Dermis blood vessel endothelial cell (primary cell): ENCODE measurements around the gene MLLT3. TPM values are rescaled to one million over a fixed set of nuclear protein-coding genes. Genes with fewer than 3 reads are reported as not detected.

ENCODE experiments used
- DNase-seq: peaks from one replicate; pipeline ENCODE4 v3.0.0; 2010
- total RNA-seq: library from RNA; depleted of rRNA; stranded (reverse); fragments of >200 nt; gene quantifications from 2 replicates; pipeline ENCODE4 v1.2.3, GENCODE V29; 2014

The MLLT3 gene
- total RNA-seq, 1 donor from 2014 or later: 7.3 TPM

DNA sequence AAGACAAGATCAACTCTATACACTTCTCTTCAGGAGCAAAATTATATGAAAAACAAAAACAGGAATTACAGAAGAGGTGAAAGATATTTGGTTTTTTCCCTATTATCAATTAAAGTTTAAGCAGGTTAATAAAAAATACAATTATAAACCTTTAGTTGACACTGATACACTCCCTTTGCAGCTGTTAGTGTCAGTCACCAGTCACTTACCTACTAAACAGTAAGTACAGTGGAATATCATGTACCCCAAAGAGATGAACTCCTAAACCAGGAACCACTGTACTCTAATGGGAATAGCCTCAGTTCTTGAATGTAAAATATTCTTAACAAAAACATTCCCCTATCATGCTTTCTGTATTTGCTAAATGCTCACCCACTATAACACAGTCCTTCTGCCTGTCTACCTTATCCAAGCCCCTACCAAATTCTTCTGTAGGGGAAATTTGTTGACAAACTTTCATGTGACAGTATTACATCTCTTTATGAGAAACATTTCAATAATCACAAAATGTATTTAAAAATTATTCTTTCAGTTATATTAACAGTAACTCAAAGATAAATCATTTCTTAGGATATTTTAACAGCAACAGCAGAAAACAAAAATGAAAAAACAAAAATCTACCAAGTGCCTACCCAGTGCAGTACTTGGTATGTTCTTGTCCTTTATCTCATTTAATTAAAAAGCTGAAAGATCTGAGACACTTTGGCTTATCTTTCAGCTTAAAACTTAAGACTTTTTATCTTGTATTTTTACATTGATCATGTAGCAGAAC is 212.8 kb downstream of the MLLT3 start:
- DNase-seq: no peak

DNA sequence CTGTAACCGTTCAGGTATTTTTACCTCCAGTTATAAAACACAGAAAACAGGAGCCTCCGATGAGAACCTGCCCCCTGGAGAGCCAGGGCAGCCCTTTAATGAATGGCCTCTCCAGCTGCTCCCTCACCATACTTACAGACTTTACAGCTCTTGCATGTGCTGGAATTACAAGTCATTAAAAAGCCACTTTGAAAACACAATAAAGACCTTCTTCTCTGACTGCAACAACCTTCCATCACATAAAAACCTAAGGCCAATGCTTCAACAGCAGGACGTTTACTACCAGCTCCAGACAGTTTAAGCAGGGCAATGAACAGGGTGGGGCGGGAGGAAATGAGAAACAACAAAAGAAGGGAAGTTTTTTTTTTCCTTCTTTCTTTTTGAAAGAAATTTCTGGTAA is 213.8 kb downstream of the MLLT3 start:
- DNase-seq: no peak

DNA sequence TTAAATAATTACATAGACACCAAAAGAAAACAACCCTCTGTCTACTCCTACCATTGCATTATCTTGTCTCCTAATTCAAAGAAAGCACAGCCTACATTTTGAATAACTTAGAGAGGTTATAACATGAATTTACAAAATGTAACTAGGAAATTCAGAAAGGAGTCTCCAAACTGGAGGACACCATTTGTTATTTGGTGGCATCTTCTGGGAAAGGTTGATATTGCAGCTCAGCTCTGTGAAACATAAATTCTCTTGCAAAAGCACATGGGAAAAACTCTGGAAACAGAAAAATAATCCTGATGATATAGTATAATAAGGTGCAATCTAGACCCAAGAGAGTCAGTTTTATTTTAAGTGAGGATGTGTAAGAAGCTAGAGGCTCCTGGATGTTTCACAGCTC is 215.3 kb downstream of the MLLT3 start:
- DNase-seq: no peak

DNA sequence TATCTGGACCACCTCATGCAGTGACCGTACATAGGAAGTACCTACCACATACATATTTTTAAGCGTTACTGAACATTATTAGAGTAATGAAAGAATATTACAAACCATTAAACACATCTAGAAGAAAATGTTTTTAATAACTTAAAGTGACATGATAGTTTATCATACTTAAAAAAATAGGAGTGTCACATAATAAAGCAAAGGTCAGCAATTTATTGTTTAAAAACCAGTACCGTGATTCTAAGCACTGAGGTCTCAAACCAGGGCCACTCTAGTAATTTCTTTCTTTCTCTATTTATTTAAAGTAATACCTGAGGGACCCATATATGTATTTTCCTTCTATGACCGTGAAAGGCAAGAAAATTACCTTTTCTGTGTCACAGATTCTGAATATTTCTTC is 216.0 kb downstream of the MLLT3 start:
- DNase-seq: no peak

DNA sequence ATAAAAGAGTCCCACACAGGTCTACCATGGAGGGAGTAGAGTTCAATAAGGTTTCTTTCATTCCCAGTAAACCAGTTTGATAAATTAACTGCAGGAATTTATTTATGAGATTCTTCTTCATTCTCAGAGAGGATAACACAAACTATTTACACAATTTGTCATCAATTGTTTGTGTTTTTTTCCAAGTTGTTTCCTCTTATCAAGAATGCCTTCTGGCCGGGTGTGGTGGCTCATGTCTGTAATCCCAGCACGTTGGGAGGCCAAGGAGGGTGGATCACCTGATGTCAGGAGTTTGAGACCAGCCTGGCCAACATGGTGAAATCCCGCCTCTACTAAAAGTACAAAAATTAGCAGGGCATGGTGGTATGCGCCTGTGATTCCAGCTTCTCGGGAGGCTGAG is 216.7 kb downstream of the MLLT3 start:
- DNase-seq: no peak

DNA sequence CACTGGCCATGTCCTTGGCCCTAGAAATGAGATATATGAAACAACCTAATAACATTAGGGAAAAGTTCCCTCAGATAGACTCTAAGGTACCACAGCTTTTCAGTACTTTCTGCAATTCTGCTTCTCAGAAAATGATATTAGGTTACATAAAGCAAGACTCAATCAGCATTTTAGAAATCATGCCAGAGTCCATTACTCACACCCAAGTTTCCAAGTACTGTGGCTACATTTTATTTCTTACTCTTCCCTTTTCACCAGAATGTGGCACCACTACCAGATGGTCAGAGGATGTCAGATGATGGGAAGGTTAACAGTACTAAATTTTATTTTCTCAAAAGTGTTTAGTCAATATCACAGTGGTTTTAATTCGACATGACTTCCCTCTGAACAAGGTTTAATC is 217.2 kb downstream of the MLLT3 start:
- DNase-seq: no peak

DNA sequence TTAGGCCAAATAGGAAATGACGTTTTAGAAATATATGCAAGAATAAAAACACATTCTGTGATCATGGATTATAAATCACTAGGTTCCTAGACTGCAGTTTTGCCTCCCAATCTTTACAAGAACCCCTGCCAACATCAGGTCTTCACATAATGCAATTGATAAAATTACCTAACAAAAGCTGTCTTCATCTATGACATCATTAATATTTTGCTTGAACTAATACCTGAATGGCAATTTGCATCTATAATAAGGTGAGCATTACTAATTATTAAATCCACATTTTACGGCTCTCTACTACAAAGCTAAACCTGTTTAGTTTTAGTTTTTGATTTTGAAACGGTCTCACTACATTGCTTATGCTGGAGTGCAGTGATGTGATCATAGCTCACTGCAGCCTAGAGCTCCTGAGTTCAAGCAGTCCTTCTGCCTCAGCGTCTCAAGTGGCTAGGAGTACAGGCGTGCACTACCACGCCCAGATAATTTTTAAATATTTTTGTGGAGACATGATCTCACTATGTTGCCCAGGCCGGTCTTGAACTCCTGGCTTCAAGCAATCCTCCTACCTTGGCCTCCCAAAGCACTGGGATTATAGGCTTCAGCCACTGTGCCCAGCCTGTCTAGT is 218.0 kb downstream of the MLLT3 start:
- no peak for DNase-seq

DNA sequence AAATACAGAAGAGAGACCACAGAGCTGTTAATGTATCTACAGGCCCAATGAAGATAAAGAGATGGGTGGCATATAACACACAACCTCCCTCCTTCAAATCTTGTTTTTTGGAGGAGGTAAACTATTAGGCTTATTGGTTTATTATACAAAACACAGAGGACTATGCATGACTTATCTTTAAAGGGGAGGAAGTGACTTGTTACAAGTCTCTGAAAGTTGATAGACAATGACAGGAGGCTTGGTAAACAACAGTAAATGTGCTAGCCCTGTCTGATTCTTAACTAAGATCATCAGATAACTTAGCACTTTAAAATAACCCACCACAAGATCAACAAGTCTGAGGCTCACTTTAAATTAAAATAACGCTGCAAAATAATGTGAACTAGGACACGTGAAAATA is 219.0 kb downstream of the MLLT3 start:
- DNase-seq: no peak

DNA sequence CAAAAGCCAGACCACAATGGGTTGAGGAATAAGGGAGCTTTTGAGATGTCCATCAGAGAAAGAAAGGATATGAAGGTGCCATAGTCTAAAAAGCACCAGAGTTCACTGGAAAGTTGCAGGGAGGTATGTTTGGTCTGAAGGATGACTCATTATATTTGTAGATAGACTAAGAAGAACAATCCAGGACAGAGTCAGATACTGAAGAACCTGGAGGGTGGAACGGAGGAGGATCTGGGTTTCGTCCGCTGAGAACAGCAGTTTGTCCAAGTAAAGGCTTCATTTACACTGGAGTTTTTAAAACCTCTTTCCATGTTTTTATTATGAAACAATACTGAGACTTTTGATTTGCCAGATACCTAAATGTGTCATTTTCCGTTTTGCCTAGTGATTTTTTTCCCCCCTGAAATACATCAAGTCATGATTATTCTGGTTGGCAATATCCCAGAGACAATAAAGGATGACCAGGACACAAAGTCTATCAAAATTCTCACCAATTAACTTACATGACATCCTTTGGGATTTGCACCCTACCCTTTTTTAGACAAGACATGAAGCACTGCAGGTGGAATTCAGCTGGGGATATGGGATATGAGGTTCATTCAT is 219.9 kb downstream of the MLLT3 start:
- peak; percentile 8 for DNase-seq

DNA sequence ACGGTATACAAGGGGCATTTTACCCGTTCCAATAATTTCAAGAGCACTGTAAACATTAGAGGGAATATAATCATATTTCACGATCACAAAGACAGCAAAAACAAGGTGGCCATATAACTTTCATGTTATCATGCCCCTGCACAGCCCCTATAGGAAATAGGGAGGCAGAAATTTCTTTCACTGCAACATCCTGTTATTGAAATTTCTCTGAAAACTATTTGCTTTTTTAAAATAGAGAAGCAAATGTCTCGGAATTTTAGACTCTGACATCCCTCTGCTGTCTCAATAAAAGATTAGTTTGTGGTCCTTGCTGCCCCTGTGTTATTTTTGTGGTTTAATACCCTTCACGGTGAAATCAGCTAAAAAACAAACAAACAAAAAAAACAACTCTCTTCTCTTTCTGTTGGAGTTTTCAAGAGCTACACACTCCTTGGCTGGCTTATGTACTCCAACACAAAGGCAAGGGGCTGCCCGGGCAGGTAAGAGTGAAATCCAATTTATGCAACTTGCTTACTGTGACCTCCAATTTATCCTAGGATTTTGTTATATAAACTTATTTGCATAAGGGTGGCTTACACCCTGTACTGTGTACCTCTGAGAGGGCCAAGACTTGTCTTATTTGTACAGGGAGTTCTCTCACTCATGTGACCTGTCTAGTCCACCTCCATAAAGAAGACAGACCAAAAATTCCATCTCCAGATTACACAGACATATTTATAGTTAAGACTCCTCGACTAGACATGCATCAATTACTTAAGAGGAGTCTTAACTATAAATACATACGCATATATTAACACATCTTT is 223.6 kb downstream of the MLLT3 start:
- DNase-seq: no peak

DNA sequence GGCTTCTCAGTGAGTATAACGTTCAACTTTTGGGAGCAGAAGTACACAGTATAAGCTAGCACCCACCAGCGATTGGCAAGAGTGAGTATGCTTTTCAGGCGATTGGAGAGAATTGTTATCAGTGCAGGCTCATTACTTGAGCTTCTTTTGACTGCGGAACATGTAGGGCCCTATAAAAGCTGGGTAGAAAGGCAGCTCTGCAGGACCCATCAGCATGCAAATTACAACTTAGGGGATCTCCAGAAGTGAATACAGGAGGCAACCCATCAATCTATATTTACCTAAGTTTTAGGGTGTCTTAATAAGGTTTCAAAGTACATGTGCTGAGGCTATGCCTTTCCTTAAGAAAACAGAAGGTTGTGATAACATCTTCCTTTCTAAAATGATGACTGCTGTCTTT is 225.0 kb downstream of the MLLT3 start:
- DNase-seq: no peak

DNA sequence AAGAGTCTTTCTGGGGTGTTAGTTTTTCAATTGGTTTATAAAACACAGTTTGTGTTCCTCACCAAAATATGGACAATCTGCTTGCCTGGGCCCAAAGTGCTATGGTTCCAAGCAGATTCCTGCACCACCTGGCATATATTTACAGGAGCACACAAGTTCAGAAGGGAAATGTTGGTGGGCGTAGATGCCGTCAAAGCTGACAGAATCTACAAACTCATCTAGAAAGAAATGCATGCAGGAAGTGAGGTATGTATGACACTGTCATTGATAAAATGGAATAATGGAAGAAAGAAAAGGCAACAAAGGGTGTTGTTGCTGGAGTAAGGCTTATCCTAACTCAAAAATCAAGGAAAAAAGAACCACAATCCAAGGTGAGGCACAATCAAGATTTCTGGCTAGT is 225.8 kb downstream of the MLLT3 start:
- DNase-seq: no peak

DNA sequence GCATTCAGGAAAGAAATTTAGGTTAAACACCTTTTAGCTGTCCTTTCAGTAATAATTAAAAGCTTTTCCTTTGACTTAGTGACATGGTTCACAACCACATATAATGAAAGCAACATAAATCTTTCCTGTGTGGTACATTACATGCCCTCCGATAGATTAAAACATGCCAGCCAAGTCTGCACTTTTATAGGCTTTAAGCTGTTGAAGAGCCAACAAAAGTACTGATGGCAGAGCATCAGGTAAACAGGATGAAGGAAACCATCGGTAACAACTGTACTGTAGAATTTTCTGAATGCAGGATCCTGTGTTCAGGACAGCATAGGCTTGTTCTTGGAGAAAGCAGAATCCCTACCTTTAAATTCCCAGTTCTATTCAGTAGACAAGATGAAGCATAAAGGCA is 226.6 kb downstream of the MLLT3 start:
- DNase-seq: no peak

DNA sequence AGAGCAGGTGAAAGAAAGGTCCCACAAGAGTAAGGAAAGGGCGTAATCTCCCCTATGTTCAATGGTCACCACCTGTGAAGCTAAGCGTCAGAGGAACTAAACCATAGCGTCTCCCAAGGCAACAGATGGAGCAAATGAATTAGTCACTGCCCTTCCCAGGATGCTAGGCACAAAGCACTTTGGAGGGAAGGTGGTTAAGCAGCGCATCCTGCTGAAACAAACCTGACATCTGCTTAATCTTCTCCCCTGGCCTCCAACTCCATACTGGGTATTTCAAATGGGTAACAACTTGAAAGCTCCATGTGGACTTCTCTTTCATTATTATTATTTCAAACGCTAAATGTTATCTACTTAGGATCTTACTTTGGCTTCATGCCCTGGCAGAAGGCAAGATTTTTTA is 227.3 kb downstream of the MLLT3 start:
- no peak for DNase-seq

DNA sequence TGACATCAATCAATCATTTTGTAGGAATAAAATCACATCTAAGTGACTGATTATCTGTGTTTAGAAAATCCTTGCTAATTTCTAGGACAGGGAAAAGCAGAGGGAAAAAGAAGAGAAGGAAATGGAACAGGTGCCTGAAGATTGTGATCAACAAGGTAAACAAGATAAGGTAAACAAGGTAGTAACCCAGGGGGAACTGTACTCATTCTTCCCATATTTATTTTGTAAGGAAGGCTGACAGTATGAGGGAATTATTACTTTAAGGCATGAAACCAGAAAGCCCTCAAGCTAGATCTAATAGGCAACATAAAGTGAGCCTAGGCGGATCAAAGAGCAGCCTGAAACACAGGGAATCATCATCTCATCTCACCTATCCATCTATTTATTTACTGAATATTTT is 231.1 kb downstream of the MLLT3 start:
- no peak for DNase-seq

DNA sequence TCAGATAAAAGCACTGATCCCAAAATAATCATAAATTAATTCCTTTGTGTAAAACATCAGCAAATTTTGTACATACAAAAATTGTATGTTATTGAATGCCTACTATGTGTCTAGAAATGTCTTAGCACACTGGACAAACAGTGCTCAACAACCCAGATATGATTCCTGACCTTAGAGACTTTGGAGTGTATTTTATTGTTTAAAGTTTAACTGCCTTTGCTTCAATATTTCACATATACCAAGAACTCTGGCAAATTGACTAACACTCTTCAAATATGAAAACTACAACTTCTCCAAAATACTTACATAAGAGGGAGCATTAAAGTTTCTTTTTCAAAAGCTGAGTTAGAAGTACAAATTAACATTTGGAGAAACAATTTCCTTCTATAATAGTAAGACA is 231.9 kb downstream of the MLLT3 start:
- no peak for DNase-seq

DNA sequence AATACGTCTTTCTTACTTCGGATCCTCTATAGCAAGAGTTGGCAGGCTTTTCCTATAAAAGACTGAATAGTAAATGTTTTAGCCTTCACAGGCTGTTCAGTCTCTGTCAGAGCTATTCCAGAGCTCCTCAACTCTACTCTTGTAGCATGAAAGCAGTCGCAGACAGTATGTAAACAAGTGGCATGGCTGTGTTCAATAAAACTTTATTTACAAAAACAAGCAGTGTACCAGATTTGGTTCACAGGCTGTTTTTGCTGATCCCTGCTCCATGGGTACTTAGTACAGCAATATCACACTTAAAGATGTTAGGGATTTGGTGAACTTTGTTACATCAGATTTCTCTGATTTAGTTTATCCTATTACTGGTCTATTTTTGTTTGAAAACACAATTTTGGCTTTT is 235.2 kb downstream of the MLLT3 start:
- DNase-seq: no peak

DNA sequence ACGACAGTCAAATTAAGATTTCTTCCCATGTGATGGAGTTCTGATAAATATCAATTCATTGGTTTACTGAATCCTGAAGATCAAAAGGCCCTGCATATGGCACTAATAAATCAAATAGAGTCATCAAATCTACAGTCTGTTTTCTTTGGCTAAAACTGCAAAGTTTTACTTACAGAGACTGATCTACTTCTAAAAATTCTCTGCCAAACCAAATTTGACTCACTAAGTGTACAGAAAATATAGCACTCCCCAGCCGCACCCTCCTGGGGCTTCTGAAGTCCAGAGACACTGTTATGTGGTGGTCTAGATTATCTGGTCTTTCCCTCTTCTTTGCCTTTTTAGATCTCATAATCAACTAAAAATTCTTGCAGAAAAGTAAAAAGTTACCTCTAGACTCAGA is 237.7 kb downstream of the MLLT3 start:
- no peak for DNase-seq

DNA sequence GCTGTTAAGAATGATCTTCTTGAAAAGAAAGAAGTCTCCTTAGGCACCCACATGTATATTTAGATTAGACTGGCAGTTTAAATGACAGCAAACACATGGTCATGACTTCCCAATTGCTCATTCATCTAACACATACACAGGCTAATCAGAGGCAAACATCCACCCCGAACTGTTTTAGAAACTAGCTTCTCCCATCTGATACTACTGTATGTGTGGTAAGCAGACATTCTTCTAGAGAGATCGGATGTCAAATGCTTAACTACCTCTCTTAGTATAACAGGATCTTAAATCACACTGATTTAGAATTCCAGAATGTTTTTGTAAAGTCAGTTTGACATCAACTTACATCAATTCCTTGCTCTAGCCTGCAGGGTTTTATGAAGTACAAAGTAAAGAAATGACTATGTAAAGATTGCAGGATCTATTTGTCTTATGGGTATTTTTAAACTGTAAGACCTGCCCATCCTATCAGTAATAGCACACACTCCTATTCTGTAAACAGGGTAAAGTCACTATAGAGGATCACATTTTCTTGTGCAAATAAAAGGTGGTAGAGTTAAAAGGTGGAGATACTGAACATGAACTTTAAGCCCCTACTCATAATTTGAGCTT is 239.7 kb downstream of the MLLT3 start:
- DNase-seq: no peak

DNA sequence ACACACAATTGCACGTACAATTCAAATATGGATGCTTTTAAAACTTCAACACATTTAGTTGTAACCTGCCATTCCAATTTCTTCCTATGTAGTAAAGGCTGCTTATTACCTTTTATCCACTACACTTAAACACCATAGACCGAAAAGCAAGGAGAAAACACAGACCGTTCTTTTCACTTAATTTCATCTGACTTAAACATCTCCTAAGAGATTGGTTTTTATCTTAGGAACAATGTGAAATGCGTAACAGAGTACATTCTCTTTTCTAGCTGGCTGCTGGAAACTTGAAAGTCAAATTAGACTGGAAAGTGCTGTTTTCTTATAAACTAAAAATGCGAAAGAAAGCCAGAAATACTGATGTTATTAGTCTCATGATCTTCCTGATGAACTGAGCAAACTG is 241.8 kb downstream of the MLLT3 start:
- DNase-seq: no peak

DNA sequence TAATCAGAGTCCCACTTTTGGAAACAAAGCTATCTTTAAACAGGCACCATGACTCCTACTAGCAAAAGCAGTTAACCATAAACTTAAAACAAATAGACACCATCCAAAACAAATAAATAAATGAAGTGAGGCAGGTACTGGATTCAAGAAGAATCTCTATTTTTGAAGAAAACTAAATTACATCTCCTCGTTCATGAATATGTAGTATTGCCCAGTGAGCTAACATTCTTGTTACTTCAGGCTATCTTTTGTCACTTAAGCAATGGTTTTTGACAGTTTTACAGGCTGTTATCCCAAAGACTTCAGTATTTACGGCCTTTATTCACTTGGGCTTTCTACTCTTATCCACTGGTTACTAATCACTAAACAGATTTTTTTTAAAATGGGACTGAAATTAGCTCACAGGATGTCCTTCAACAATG is 242.5 kb downstream of the MLLT3 start:
- no peak for DNase-seq

DNA sequence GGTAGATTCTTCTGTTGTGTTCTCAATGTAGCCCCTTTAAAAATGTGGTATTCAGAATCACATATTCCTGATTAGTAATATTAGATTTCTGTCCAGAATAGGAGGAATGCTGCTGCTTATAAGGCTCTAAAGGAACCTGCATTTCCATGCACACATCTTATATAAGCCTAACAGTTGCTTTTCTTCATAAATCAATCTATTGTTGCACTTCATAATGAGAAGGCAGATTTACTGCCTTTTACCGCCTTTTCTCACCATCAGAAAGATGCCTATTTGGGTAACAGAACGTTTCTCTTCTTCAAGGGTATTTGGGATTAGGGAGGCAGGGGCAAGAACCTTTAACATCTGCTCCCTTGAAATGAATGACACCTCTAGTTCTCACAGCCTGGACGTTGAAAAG is 243.4 kb downstream of the MLLT3 start:
- DNase-seq: no peak

DNA sequence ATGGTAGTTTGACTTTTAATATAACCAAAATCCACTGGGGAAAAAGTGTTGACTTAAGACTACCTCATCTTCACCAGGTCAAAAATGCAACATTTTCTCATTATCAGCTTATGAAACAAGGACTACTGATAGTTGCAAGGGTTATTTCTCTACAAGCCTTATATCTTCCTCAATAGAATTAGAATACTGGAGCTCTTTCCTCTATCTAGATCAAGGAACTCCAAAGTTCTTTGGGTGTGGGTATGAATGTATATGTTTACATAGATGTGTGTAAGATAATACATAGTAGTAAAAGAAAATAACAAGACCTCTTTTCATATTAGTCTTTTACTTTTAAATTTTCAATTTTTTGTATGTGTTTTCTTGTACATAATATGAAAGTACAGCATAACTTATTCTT is 244.5 kb downstream of the MLLT3 start:
- no peak for DNase-seq
